Adrenal gland (tissue), 12 donors: ENCODE results near the gene NHSL2. TPM values are rescaled to one million over a fixed set of nuclear protein-coding genes. Genes with fewer than 3 reads are reported as not detected.

Experiments used
- DNase-seq, 7 donors: peaks; one replicate each; pipeline ENCODE4 v3.0.0-alpha.2; 2019 to 2020
- H3K27ac ChIP-seq, 5 donors: fragments of 200-600 bp; sonication (generic) in 4 of 5; 1 replicate in 3 of 5; 2 replicates in 2 of 5; pipeline versions ENCODE4 v1.5.1 to v1.8.0; 2016 to 2020; ENCODE audit warnings: mild to moderate bottlenecking in 1 of 5
- H3K27me3 ChIP-seq: fragments of 200-600 bp; 2 replicates; pipeline ENCODE4 v1.8.0; 2021
- H3K36me3 ChIP-seq, 2 donors: fragments of 200-600 bp; replicated peaks in 1 of 2; 1 replicate in 1 of 2; 2 replicates in 1 of 2; pipeline versions ENCODE4 v1.5.1 to v1.8.0; 2018 to 2022
- H3K4me1 ChIP-seq, 2 donors: fragments of 200-600 bp; replicated peaks in 1 of 2; 1 replicate in 1 of 2; 2 replicates in 1 of 2; pipeline versions ENCODE4 v1.5.1 to v1.8.0; 2018 to 2021
- H3K4me3 ChIP-seq, 4 donors: fragments of 200-600 bp; sonication (generic) in 3 of 4; one replicate each; pipeline ENCODE4 v1.5.1; 2016 to 2018
- H3K9me3 ChIP-seq, 3 donors: fragments of 200-600 bp; sonication (generic) in 1 of 3; replicated peaks in 1 of 3; 1 replicate in 2 of 3; 2 replicates in 1 of 3; pipeline versions ENCODE4 v1.5.1 to v1.8.0; 2016 to 2021
- POLR2A ChIP-seq, 2 donors: fragments of 450-650 bp; IDR thresholded peaks; one replicate each; pipeline ENCODE4 v1.6.1; 2017; ENCODE audit warnings: antibody characterized with exemption in 2 of 2, mild to moderate bottlenecking in 2 of 2, moderate library complexity in 1 of 2
- WGBS, 4 donors: extraction: QIAGEN DNeasy Blood & Tissue Kit in 2 of 4; methylation state at CpG; one replicate each; pipeline versions ENCODE4 v1.1.5 to v1.1.7; 2013 to 2017; 5-methylcytosine and 5-hydroxymethylcytosine counted together
- intact Hi-C, 2 donors: fragments of 100-400 bp; cut with DNase I; formaldehyde crosslinking; loops; one replicate each; pipeline versions ENCODE4 v1.14.1 to v1.15.0; 2022 to 2023
- polyA plus RNA-seq, 3 donors: library from polyadenylated mRNA; stranded (reverse); fragments of 200-250 nt in 2 of 3; fragments of 350-450 nt in 1 of 3; fragmentation: Illumina TruSeq in 1 of 3; extraction: RNeasy Lipid Tissue Mini Kit (QIAGEN cat#74804) in 1 of 3; gene quantifications; one replicate each; pipeline ENCODE4 v1.2.3, GENCODE V29; 2013 to 2014
- total RNA-seq, 9 donors: library from RNA; depleted of rRNA in 4 of 9; stranded (reverse); fragments of >200 nt in 4 of 9; fragments of 120-200 nt in 1 of 9; fragmentation: NEBNext Ultra II Directional in 1 of 9; extraction: Animal tissue kit (Norgen Biotek cat#: 25700) in 1 of 9; gene quantifications; one replicate each; pipeline versions ENCODE4 v1.1.0 to v1.2.4, GENCODE V29; 2013 to 2023
- TF ChIP-seq, protein P1 (sequence below), 6 experiments: fragments of 450-650 bp in 4 of 6; fragments of 200-600 bp in 2 of 6; sonication (generic) in 1 of 6; IDR thresholded peaks; 1 replicate in 5 of 6; 2 replicates in 1 of 6; pipeline versions ENCODE4 v1.5.1 to v1.8.0; 2016 to 2021; ENCODE audit warnings: antibody characterized with exemption in 6 of 6, mild to moderate bottlenecking in 2 of 6, moderate library complexity in 1 of 6
- donor health status: healthy with polysubstance abuse.
- donor health status: Bipolar disorder and iron deficiency.
- donor health status: DM: yes; HTN: yes; CAD: no.
- donor health status: DM: no; HTN: no; CAD: no.
- donor health status: DM: no; HTN: no; CAD: no.
- donor health status: DM: yes; HTN: yes; CAD: no.

Gene NHSL2
- total and polyA plus RNA-seq, 12 donors: 1.3 to 18.2 (median 4.8) TPM

DNA sequence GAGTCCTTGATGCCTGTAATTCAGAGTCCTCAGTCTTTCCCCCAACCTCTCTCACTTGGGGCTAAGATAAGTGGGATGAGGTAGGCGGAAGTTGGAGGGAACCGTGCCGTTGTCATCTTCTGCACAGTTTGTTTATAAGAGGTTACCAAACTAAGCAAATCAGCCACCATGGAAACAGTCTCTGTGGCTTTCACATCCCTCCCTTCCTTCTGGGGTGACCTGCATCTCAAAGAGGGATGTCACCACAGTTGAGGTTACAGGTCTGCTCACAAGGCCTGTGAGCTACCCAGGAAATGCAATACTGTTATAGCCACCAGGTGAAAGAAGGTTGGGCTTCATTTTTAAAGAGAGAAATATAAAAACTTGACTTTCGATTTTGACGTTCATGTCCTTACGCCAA is 194.8 kb downstream of the NHSL2 start:
- TF ChIP-seq, protein P1, sequence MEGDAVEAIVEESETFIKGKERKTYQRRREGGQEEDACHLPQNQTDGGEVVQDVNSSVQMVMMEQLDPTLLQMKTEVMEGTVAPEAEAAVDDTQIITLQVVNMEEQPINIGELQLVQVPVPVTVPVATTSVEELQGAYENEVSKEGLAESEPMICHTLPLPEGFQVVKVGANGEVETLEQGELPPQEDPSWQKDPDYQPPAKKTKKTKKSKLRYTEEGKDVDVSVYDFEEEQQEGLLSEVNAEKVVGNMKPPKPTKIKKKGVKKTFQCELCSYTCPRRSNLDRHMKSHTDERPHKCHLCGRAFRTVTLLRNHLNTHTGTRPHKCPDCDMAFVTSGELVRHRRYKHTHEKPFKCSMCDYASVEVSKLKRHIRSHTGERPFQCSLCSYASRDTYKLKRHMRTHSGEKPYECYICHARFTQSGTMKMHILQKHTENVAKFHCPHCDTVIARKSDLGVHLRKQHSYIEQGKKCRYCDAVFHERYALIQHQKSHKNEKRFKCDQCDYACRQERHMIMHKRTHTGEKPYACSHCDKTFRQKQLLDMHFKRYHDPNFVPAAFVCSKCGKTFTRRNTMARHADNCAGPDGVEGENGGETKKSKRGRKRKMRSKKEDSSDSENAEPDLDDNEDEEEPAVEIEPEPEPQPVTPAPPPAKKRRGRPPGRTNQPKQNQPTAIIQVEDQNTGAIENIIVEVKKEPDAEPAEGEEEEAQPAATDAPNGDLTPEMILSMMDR (IDR thresholded peaks at IDR 0.05): no peak
- TF ChIP-seq POLR2A (IDR thresholded peaks at IDR 0.05): no peak
- H3K9me3 ChIP-seq: no peaks in the 10 kb centered on the region
- 63 to 83% (median 80%) methylated on average over 5 to 6 of the region's 6 CpGs for WGBS, 4 donors
- peaks cover 36% of the 10 kb centered on the region for H3K27me3 ChIP-seq
- H3K4me3 ChIP-seq: no peak overlapping the region
- H3K4me1 ChIP-seq: no peaks in the 10 kb centered on the region
- H3K27ac ChIP-seq: no peak overlapping the region
- no peaks in the 10 kb centered on the region for H3K36me3 ChIP-seq
- intact Hi-C loops: no loop called here
- no peak for DNase-seq

DNA sequence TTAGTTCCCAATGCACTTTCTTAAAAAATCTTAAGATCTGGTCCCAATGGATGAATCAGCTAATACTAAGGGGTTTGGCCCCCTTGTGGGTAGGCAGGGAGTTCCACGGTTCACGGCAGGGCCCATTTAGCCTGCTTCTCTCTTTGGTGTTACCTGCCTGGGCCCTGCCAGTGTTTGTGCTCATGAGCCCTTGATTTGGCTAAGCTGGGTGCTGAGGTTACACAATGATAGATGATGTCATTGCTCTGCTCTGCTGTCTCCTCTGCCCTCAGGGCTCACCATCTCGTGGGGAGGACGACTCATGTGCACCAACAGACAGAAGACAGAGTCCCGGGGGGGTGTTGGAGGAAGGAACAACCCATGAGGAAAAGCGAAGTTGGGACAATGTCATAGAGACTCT is 196.7 kb downstream of the NHSL2 start:
- Histone ChIP-seq H3K27me3 (peaks cover 27% of the 10 kb centered on the region), H3K27ac (no peak overlapping the region), H3K4me1 (no peaks in the 10 kb centered on the region), H3K9me3 (no peaks in the 10 kb centered on the region), H3K36me3 (no peaks in the 10 kb centered on the region), H3K4me3 (no peak overlapping the region)
- no peak for TF ChIP-seq POLR2A (IDR thresholded peaks at IDR 0.05)
- TF ChIP-seq, protein P1 (IDR thresholded peaks at IDR 0.05): no peak
- peak in 1 of 7 donors; percentile 69 for DNase-seq
- WGBS, 4 donors: 64 to 84% (median 65%) methylated on average over 4 to 6 of the region's 6 CpGs
- intact Hi-C loops: no loop called here

DNA sequence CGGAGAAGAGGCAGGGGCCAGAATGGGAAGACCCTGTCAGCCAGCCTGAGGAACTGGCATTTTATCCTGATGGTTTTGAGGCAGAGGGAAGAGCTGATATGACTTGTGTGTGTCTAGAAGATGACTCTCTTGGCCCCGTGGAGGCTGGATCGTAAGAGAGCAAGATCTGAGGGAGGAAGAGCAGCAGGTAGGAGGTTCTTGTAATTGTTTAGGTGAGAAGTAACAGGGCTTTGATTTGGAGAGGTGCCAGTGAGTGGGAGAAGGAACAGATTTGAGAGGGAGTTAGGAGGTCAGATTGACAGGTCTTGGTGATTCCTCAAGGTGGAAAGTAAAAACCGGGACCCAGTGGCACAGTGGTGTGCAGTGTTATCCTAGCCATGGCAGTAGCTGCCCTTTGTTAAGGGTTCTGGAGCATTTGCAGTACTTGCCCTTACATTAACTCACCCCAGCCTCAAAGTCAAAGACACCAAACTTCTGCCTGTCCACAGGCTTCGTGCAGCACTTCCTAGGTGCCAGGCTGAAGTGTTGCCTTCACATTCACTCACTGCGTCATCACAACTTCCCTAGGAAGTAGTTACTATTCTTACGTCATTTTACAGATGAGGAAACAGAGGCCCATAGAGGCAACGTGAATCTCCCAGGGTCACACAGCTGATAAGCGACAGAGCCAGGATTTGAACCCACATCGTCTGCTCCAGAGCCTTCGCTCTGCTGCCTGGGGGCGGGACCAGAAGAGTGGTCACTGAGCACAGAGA is 197.4 kb downstream of the NHSL2 start:
- no peaks in the 10 kb centered on the region for H3K4me1 ChIP-seq
- H3K27ac ChIP-seq: no peak overlapping the region
- H3K4me3 ChIP-seq: no peak overlapping the region
- no peak for TF ChIP-seq POLR2A (IDR thresholded peaks at IDR 0.05)
- TF ChIP-seq, protein P1 (IDR thresholded peaks at IDR 0.05): no peak
- peaks cover 22% of the 10 kb centered on the region for H3K27me3 ChIP-seq
- no peaks in the 10 kb centered on the region for H3K9me3 ChIP-seq
- intact Hi-C loops: no loop called here
- no peaks in the 10 kb centered on the region for H3K36me3 ChIP-seq
- 84 to 98% (median 84%) methylated on average over 4 to 12 of the region's 12 CpGs for WGBS, 4 donors
- no peak for DNase-seq

DNA sequence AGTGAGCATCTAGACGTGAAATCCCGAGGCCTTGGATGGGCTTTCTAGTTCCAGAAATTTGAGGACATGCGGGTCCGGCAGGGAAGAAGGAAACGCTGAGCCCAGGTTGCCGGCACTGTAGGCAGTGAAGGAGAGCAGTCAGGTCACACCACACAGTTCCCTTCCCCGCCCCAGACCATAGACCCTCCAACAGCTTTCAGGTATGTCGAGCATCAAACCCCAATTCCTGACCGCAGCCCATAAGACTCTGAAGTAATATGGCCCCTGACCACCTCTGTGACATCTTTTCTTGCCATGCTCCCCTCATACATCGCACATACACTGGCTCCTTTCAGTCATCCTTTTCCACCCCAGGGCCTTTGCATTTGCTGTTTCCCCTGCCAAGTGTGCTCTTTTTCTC is 198.0 kb downstream of the NHSL2 start:
- Histone ChIP-seq H3K4me3 (no peak overlapping the region), H3K9me3 (no peaks in the 10 kb centered on the region), H3K27me3 (peaks cover 17% of the 10 kb centered on the region), H3K27ac (no peak overlapping the region), H3K36me3 (no peaks in the 10 kb centered on the region), H3K4me1 (no peaks in the 10 kb centered on the region)
- intact Hi-C loops: no loop called here
- no peak for TF ChIP-seq POLR2A (IDR thresholded peaks at IDR 0.05)
- TF ChIP-seq, protein P1 (IDR thresholded peaks at IDR 0.05): no peak
- no peak for DNase-seq
- 91 to 100% (median 94%) methylated on average over 4 to 10 of the region's 10 CpGs for WGBS, 4 donors
